Activated naive CD8-positive, alpha-beta T cell (primary cell): Measurements from ENCODE around the gene ZBTB44.
"Not testable (repeated sequence)": the region's sequence is repeated elsewhere in the genome, so short reads cannot be mapped to it uniquely, and the experiment has no call there.

Source experiments
- H3K27ac Mint-ChIP-seq: one replicate; pipeline ENCODE4 v1.8.0; 2021; ENCODE audit warnings: mixed read lengths
- H3K27me3 Mint-ChIP-seq: one replicate; pipeline ENCODE4 v1.8.0; 2021; ENCODE audit warnings: mixed read lengths
- H3K36me3 Mint-ChIP-seq: one replicate; pipeline ENCODE4 v1.8.0; 2021; ENCODE audit warnings: mixed read lengths
- H3K4me1 Mint-ChIP-seq: one replicate; pipeline ENCODE4 v1.8.0; 2021; ENCODE audit warnings: low read depth, mixed read lengths
- H3K4me3 Mint-ChIP-seq: one replicate; pipeline ENCODE4 v1.8.0; 2021; ENCODE audit warnings: mild to moderate bottlenecking, mixed read lengths
- H3K9me3 Mint-ChIP-seq: one replicate; pipeline ENCODE4 v1.8.0; 2021; ENCODE audit warnings: low read depth, mixed read lengths

ZBTB44 gene, protein sequence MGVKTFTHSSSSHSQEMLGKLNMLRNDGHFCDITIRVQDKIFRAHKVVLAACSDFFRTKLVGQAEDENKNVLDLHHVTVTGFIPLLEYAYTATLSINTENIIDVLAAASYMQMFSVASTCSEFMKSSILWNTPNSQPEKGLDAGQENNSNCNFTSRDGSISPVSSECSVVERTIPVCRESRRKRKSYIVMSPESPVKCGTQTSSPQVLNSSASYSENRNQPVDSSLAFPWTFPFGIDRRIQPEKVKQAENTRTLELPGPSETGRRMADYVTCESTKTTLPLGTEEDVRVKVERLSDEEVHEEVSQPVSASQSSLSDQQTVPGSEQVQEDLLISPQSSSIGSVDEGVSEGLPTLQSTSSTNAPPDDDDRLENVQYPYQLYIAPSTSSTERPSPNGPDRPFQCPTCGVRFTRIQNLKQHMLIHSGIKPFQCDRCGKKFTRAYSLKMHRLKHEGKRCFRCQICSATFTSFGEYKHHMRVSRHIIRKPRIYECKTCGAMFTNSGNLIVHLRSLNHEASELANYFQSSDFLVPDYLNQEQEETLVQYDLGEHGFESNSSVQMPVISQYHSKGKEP

DNA sequence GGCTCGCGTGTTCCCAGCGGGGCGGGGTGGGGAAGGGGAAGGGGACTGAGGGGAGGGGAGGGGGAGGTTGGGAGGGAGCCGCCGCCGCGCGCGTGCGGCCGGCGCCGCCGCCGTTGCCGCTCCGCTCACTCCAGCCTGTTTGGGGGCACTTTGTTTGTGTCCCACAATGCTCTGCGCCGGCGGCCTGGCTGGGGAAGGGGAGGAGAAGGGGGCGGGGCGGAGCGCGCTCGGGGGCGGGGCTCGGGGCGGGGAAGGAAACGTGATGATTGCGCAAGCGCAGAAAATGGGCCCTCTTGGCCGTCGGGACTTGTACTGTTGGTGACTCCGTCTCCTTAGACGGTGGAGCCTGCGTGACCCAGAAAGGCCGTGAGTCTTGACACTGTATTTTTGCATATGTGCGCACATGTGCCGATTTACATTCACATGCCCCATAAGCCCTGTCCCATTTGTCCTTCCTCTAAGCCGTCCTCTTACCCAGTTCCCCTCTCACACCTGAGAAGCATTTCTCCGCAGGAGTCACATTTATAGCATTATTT is at the start of gene ZBTB44:
TSS of gene ZBTB44 (minus strand) at position 168 of the 536 bp plus-strand sequence. CDS start 53,044 bp downstream, outside the sequence.
- Mint-ChIP-seq H3K4me3 (peak within 1 kb of the TSS; percentile 96), H3K27ac (peak within 1 kb of the TSS; percentile 97), H3K4me1 (peaks cover 40% of the 10 kb centered on the region), H3K27me3 (no peaks in the 10 kb centered on the region), H3K36me3 (no peaks in the 10 kb centered on the region), H3K9me3 (no peaks in the 10 kb centered on the region)

- no peak overlapping the region for H3K27ac Mint-ChIP-seq
- H3K4me1 Mint-ChIP-seq: no peaks in the 10 kb centered on the region
- peaks cover 22% of the 10 kb centered on the region for H3K9me3 Mint-ChIP-seq
- H3K27me3 Mint-ChIP-seq: no peaks in the 10 kb centered on the region
- peaks cover 17% of the 10 kb centered on the region for H3K36me3 Mint-ChIP-seq
- no peak overlapping the region for H3K4me3 Mint-ChIP-seq
Observed at GRCh38 chr11:130359419-130359818, 44.7 kb upstream of the ZBTB44 start.

DNA sequence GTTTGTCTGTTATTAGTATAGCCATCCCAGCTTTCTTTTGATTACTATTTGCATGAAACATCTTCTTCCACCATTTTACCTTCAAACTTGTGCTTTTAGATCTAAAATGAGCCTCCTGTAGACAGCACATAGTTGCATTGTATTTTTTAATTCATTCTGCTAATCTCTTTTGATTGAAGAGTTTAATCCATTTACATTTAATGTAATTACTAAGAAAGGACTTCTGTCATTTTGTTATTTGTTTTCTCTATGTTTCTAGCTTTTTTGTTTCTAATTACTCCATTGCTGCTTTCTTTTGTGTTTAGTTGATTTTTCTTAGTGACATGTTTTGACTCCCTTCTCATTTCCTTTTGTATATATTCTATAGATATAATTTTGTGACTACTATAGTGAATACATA is 43.7 kb upstream of the ZBTB44 start:
- Mint-ChIP-seq H3K27ac (no peak overlapping the region), H3K4me1 (no peaks in the 10 kb centered on the region), H3K4me3 (no peak overlapping the region), H3K36me3 (peaks cover 18% of the 10 kb centered on the region), H3K27me3 (no peaks in the 10 kb centered on the region), H3K9me3 (peaks cover 24% of the 10 kb centered on the region)

DNA sequence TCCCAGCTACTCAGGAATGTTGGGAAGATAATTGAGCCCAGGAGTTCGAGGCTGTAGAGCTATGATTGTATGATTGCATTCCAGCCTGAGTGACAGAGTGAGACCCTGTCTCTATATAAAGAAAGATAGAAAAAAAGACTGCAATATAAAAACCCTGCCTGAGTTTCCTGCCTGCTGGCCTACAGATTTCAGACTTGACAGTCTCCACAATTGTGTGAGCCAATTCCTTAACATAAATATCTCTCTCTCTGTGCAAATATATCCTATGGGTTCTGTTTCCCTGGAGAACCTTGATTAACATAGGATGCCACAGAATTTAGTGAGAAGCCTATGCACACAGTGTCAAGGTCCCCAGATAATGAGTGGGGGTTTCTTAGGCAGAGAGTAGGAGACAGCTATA is 32.5 kb upstream of the ZBTB44 start:
- H3K27ac Mint-ChIP-seq: no peak overlapping the region
- H3K9me3 Mint-ChIP-seq: peaks cover 3% of the 10 kb centered on the region
- peaks cover 4% of the 10 kb centered on the region for H3K36me3 Mint-ChIP-seq
- H3K4me3 Mint-ChIP-seq: no peak overlapping the region
- H3K27me3 Mint-ChIP-seq: peaks cover 2% of the 10 kb centered on the region
- H3K4me1 Mint-ChIP-seq: no peaks in the 10 kb centered on the region

- Mint-ChIP-seq H3K36me3 (peaks cover 14% of the 10 kb centered on the region), H3K4me3 (no peak overlapping the region), H3K4me1 (peaks cover 6% of the 10 kb centered on the region), H3K9me3 (peaks cover 17% of the 10 kb centered on the region), H3K27me3 (peaks cover 2% of the 10 kb centered on the region), H3K27ac (no peak overlapping the region)
Observed at GRCh38 chr11:130344841-130345240, 30.1 kb upstream of the ZBTB44 start.

DNA sequence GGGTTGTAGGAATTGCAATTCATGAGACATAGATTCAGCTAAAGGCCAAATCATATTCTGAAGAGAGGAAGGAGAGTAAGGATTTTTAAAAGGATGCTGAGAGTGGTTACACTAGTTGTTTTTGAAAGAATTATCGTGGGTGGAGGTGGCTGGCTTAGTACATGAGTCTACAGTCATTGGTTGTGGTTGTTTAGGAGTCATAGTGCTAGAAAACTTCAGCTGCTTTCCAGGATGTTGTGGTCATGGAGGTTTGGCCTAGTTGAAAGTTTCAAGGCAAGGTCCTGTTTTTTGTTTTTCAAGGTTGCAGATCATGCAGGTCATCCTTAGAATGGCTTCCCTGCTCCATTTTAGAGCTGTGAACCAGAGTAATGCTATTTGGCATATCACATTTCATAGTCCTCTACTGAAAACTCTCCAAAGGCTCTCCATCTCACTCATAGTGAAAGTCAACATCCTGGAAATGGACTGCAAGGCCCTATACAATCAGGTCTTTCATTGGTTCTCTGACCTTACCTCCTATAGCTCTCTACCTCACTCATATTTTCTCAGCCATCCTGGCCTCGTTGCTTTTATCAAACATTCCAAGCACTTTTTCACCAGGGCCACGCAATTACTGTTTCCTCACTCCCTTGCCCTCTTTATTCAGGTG is 26.1 kb upstream of the ZBTB44 start:
- no peak overlapping the region for H3K27ac Mint-ChIP-seq
- H3K4me1 Mint-ChIP-seq: peaks cover 6% of the 10 kb centered on the region
- H3K36me3 Mint-ChIP-seq: peaks cover 14% of the 10 kb centered on the region
- H3K9me3 Mint-ChIP-seq: peaks cover 18% of the 10 kb centered on the region
- H3K4me3 Mint-ChIP-seq: no peak overlapping the region
- peaks cover 2% of the 10 kb centered on the region for H3K27me3 Mint-ChIP-seq

GRCh38 chr11:130338667-130339066 is 23.9 kb upstream of the ZBTB44 start:
- Mint-ChIP-seq H3K27ac (no peak overlapping the region), H3K4me3 (no peak overlapping the region), H3K9me3 (peaks cover 18% of the 10 kb centered on the region)

DNA sequence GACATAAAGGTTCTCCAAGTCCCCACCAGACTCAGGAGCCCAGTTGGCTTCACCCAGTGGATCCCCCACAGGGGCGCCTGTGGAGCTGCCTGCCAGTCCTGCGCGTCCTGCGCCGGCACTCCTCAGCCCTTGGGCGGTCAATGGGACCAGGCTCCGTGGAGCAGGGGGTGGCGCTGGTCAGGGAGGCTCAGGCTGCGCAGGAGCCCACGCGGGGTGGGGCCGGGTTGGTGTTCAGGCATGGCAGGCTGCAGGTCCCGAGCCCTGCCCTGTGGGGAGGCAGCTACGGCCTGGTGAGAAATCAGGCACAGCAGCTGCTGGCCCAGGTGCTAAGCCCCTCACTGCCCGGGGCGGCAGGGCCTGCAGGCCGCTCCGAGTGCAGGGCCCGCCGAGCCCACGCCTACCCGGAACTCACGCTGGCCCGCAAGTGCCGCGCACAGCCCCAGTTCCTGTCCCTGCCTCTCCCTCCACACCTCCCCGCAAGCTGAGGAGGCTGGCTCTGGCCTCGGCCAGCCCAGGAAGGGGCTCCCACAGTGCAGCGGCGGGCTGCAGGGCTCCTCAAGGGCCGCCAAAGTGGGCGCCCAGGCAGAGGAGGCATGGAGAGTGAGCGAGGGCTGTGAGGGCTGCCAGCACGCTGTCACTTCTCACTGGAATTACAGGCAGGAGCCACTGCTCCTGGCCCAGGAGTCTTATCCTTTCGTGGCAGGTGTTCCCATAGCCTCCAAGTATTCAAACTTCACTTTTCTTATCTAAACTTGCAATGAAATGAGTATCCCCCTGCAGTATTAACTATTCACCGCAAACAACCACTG is 22.8 kb upstream of the ZBTB44 start:
- H3K4me3 Mint-ChIP-seq: no peak overlapping the region
- H3K9me3 Mint-ChIP-seq: peaks cover 15% of the 10 kb centered on the region
- H3K27ac Mint-ChIP-seq: no peak overlapping the region
- peaks cover 6% of the 10 kb centered on the region for H3K4me1 Mint-ChIP-seq
- H3K27me3 Mint-ChIP-seq: no peaks in the 10 kb centered on the region
- peaks cover 14% of the 10 kb centered on the region for H3K36me3 Mint-ChIP-seq

More at GRCh38 chr11:130338667-130339066, 23.9 kb upstream of the ZBTB44 start:
- H3K36me3 Mint-ChIP-seq: peaks cover 14% of the 10 kb centered on the region
- H3K27me3 Mint-ChIP-seq: peaks cover 2% of the 10 kb centered on the region
- H3K4me1 Mint-ChIP-seq: peaks cover 6% of the 10 kb centered on the region

DNA sequence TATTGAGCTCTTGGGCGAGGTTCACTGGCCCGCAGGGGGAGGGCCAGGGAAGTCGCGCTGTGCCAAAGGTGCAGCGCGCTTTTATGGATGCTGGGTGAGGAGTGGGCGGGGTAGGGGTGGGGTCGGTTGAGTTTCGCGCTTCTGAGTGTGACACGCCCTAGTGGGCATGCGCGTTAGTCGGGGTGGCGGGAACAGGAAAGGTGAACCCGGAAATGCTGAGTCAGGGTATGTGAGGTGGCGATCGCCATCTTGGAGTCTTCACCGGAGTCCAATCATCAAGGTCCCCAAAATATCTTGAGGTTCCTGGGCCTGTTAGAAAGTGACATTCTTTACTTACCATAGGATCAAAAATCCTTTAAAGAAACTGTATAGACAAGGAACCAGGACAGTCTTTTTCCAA is 16.7 kb upstream of the ZBTB44 start:
- not testable (repeated sequence) for H3K9me3 Mint-ChIP-seq, H3K4me1 Mint-ChIP-seq, H3K27ac Mint-ChIP-seq, H3K4me3 Mint-ChIP-seq, H3K27me3 Mint-ChIP-seq
- peaks cover 13% of the 10 kb centered on the region for H3K36me3 Mint-ChIP-seq

- Mint-ChIP-seq H3K27ac (no peak overlapping the region), H3K9me3 (peaks cover 4% of the 10 kb centered on the region), H3K4me1 (no peaks in the 10 kb centered on the region), H3K27me3 (no peaks in the 10 kb centered on the region), H3K4me3 (no peak overlapping the region), H3K36me3 (peaks cover 13% of the 10 kb centered on the region)
Observed at GRCh38 chr11:130330101-130330684, 15.5 kb upstream of the ZBTB44 start.

DNA sequence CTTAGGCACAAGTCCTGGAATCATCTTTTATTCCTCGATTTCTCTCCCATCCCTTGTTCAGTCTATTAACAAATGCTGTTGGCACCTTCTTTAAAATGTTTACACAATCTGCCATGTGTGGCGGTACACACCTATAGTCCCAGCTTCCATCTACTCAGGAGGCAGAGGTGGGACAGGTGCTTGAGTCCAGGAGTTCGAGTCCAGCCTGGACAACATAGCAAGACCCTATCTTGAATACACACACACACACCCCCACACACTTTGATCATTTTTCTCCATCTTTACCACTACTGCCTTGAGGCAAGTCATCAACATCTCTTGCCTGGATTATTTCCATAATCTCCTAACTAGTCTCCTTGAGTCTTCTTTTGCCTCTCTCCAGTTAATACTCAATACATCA is 13.7 kb upstream of the ZBTB44 start:
- no peak overlapping the region for H3K4me3 Mint-ChIP-seq
- peaks cover 13% of the 10 kb centered on the region for H3K36me3 Mint-ChIP-seq
- no peaks in the 10 kb centered on the region for H3K27me3 Mint-ChIP-seq
- no peaks in the 10 kb centered on the region for H3K4me1 Mint-ChIP-seq
- H3K9me3 Mint-ChIP-seq: peaks cover 4% of the 10 kb centered on the region
- H3K27ac Mint-ChIP-seq: no peak overlapping the region

DNA sequence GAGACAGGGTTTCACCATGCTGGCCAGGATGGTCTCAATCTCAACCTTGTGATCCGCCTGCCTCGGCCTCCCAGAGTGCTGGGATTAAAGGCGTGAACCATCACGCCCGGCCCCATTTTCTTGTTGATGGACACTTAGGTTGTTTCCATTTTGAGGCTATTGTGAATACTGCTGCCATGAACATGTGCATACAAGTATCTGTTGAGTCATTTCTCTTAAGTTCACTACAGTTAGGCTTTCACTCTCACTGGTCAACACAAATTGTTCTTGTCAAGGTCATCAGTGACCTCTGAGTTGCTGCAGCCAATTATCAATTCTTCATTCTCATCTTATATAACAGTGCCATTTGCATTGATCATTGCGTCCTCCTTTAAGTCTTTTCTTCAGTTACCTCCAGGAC is 13.0 kb upstream of the ZBTB44 start:
- no peak overlapping the region for H3K4me3 Mint-ChIP-seq
- H3K9me3 Mint-ChIP-seq: peaks cover 7% of the 10 kb centered on the region
- no peak overlapping the region for H3K27ac Mint-ChIP-seq
- H3K4me1 Mint-ChIP-seq: no peaks in the 10 kb centered on the region
- H3K27me3 Mint-ChIP-seq: no peaks in the 10 kb centered on the region
- peaks cover 13% of the 10 kb centered on the region for H3K36me3 Mint-ChIP-seq

GRCh38 chr11:130325691-130326090 is 11.0 kb upstream of the ZBTB44 start:
- no peaks in the 10 kb centered on the region for H3K27me3 Mint-ChIP-seq
- peaks cover 18% of the 10 kb centered on the region for H3K9me3 Mint-ChIP-seq
- peaks cover 16% of the 10 kb centered on the region for H3K36me3 Mint-ChIP-seq

More at GRCh38 chr11:130325691-130326090, 11.0 kb upstream of the ZBTB44 start:
- no peaks in the 10 kb centered on the region for H3K4me1 Mint-ChIP-seq
- H3K4me3 Mint-ChIP-seq: no peak overlapping the region
- no peak overlapping the region for H3K27ac Mint-ChIP-seq
